Measurements from ENCODE around the gene FSD1.

The FSD1 gene

GRCh38 chr19:4366666-4367335 is 62.4 kb downstream of the FSD1 start:
- DNase-seq = no peak

DNA sequence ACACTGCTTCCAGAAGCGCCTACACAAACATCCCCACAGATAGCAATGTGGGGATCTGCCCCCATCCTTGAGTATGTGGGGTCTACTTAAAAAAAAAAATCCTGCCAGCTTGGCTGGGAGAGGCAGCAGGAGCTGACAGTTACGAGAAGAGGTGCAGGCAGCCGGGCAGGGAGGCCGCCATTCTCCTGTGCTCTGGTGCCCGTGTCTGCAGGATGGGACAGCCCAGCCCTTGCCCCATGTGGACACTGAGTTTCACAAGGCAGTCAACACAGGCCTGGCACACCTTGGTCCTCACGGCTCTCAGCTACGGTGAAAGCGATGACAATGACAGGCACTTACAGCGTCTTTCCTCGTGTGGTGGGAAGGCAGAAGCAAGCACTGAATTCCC is 62.9 kb downstream of the FSD1 start:
- no peak for DNase-seq

DNA sequence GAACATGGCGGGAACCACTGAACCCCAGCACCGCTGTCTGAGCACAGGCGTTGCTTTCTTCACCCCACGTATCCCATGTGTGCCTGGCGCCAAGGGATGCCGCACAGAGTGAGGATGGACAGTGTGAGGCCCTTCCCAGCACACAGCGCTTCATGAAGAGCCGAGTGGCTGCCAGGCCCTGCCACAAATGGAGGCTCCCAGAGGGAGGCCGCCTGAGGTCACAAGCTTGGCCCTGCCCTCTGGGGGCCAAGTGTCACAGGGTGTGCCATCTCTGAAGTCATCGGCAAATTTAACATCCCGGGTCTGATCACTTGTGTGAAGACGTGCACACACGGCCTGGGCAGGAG is 63.4 kb downstream of the FSD1 start:
- no peak for DNase-seq

DNA sequence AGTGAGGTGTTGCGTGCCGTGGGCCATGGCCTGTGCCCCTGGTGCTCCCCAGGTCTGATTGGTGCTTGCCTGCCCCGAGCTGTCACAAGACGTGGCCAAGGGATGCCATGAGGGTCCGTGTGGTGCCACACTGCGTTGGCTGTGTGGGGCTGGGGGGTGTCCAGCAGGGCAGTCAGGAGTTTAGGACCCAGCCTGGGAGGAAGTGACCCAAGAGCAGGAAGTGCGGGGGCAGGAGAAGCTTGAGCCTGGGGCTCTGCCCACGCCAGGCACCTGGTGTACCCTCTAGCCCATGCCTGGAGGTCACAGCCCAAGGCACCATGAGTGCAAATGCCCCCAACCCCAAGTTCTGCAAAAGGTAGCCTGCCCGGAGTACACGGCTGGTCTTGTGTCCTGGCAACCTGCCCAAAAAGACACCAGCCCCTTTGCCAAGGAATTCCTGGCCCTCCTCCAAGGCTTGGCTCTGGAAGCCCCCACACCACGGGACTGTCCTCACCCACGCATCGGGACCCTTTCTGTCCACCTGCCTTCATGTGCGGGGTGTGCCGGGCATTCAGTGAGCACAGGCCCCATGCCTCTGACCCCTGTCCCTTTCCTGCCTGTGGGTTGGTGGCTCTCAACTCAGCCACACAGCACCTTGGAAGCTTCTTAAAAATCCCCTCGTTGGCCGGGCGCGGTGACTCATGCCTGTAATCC is 63.9 kb downstream of the FSD1 start:
- DNase-seq = no peak

GRCh38 chr19:4369109-4369887 is 64.9 kb downstream of the FSD1 start:
- no peak for DNase-seq

DNA sequence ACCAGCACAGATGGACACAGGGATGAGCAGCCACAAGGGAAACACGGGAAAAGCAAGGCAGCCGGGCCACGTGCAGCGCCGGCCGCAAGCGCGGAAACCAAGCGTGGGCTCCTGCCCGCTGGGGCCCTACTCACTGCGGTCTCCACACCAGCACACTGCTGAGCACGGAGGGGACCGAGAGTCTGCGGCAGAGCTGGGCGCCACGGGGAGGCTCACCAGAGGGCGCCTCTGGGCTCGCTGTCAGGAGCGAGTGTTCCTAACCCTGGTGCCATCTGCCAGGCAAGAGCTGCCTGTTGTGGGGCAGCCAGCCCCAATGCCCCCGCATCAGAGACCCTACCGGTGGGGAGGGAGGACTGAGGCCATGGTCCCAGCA is 65.5 kb downstream of the FSD1 start:
- DNase-seq = peak; percentile 35 to 75

DNA sequence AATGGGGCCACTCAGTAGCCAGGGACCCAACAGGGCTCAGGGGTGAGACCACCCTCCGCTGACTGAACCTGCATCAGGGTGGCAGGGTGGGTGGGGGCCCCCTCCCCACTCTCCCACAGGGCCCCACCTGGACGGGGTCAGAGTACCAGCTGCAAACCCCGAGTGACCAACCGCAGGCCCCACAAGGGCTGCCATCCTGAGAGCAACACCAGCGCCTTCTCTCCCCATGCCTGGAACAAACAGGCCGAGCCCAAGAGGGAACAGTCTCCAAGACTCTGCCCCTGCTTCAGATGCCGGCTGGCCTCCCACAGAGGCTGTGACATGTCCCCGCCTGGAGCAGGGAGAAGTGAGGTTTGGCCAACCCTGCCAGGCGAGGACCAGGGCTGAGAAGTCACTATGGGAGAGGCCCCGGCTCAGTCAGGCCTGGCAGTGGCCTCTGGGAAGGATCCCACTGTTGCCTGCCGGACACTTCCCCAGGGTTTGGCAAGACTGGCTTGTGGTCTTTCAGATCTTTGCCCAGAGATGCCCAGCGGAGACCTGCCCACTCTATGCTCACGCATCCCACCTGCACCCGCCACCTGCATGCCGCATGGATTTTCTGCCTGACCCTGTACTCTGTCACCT is 66.1 kb downstream of the FSD1 start:
- no peak for DNase-seq

- peak in 1 of 2 experiments; percentile 56 for DNase-seq
Observed at GRCh38 chr19:4371247-4372164, 67.1 kb downstream of the FSD1 start.

GRCh38 chr19:4372165-4373012 is 68.0 kb downstream of the FSD1 start:
- no peak for DNase-seq

GRCh38 chr19:4373013-4373367 is 68.6 kb downstream of the FSD1 start:
- DNase-seq = no peak
